Left renal pelvis (tissue), 4 donors: Measurements from ENCODE around the gene HOXD8. TPM values are rescaled to one million over a fixed set of nuclear protein-coding genes. Genes with fewer than 3 reads are reported as not detected.
A peak's percentile ranks its signal among the peaks of the same experiment; 100 is the strongest.

Experiments used
- DNase-seq, 4 donors: peaks; one replicate each; pipeline ENCODE4 v3.0.0-alpha.2; 2013; ENCODE audit warnings: low read depth in 4 of 4, low spot score in 3 of 4
- polyA plus RNA-seq, 4 donors: library from polyadenylated mRNA; unstranded; fragments of 120-200 nt; gene quantifications; one replicate each; pipeline ENCODE4 v1.2.1, GENCODE V29; 2013; ENCODE audit not compliant: insufficient read length in 4 of 4

The HOXD8 gene
- polyA plus RNA-seq, 4 donors = 42.2 to 245 (median 180) TPM

- DNase-seq = no peak
Measured at GRCh38 chr2:176169181-176169580, 39.7 kb downstream of the HOXD8 start.

DNA sequence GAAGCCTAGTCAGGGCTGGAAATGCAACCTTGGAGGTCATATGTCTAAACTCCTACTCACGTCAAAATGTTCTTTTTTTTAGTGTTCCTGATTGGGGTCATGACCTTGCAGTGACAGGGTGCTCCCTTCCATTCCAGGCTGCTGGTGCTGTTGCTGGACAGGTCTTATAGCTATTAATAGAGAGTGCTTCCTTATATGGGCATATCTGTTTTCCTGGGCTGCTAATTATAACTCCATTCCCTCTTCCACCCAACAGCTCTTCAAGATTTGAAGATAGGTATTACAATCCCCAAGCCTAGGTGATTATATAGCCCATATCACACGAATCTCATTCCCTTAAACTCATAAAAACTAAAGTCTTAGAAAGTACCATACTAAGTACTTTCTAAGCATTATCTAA lies 40.2 kb downstream of the HOXD8 start:
- DNase-seq = no peak

GRCh38 chr2:176170602-176171305 lies 41.2 kb downstream of the HOXD8 start:
- DNase-seq = no peak

DNA sequence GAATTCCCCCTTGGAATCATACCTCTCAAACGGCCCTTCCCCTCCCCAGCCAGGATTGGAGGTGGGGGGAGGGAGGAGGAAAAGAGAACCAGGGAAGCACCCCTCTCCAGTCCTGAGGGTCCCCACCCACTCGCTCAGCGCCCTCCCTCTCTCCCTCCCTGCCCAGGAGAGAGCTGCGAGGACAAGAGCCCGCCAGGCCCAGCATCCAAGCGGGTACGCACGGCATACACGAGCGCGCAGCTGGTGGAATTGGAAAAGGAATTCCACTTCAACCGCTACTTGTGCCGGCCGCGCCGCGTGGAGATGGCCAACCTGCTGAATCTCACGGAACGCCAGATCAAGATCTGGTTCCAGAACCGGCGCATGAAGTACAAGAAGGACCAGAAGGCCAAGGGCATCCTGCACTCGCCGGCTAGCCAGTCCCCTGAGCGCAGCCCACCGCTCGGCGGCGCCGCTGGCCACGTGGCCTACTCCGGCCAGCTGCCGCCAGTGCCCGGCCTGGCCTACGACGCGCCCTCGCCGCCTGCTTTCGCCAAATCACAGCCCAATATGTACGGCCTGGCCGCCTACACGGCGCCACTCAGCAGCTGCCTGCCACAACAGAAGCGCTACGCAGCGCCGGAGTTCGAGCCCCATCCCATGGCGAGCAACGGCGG lies 42.0 kb downstream of the HOXD8 start:
- DNase-seq = no peak

GRCh38 chr2:176172007-176172894 lies 42.7 kb downstream of the HOXD8 start:
- DNase-seq = no peak

GRCh38 chr2:176172895-176173566 lies 43.5 kb downstream of the HOXD8 start:
- DNase-seq = no peak

DNA sequence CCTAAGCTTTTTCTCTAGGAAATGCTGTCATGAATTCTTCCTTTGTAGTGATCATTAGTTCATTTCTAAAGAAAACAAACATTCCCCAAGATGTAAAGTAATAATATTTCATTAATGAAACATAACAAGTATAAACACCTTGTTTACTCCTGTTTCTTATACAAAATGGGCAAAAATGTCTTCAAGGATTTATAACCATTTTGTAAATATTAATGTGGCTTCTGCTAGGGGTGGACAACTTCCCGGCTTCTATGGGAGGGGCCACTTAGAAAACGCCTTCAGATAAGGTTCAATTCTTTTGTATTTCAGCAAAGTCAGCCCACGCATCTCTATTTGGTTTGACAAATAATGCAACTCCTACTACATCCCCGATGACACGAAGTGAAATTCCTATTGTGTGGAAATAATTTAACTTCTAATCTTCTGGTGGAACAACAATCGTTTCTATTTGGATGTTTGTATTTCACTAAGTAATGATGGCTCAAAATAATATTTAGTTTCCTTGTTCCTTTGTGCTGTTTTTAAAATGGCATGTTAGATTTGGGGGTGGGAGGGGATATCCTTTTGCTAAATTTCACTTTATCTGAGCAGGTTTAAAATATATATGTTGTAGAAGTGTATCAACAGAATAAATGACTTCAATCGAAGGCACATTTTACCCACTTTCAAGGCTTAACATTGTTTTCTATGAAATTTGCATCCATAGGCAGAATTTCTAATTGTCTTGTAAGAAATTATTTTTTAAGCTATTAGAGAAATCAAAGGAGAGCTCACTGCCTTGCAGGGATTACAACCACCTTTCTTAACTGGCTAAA lies 44.3 kb downstream of the HOXD8 start:
- DNase-seq = no peak

GRCh38 chr2:176174382-176174823 lies 44.9 kb downstream of the HOXD8 start:
- no peak for DNase-seq

GRCh38 chr2:176174824-176175708 lies 45.6 kb downstream of the HOXD8 start:
- peak in 1 of 4 donors; percentile 87 for DNase-seq

DNA sequence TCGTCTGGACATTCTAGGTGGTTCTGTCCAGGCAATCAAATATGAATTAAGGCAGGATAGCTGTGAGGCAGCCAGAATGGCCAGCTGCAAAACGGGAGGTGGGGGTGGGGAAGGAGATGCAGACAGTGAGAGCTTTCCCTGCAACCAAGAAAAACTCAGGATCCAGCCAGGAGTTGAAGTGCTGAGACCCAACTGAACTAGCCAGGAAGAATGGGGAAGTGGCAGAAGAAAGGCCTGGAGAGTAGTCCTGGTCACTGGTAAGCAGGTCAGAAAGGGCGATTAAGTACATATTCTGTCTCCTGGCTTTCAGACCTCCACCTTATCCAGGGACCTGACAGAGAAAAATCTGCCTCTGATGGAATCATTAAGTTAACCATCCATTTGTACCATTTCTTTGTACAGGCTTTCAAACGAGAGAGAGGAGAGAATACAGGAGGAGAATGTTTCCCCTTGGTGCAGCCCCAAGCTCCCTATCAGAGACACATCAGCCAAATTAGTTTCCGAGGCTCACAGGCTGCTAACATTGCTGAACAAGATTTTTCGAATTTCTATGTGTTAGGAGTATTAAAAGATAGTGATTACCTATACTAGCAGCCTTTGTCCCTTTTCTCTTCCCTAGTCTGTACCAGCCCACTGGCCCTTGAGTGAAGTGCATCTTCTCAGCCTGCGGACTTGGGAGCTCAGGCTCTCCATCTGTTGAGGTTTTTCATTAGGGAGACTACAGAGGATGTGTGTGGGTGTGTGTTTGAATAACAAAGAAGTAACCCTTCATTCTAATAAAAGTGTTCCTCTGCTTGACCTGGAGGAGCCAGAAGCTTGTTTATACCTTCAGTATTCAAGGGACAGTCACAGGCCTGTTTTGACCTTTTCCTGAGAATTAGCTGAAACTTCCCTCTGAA lies 46.5 kb downstream of the HOXD8 start:
- DNase-seq = no peak

GRCh38 chr2:176177580-176178037 lies 48.1 kb downstream of the HOXD8 start:
- DNase-seq = no peak

DNA sequence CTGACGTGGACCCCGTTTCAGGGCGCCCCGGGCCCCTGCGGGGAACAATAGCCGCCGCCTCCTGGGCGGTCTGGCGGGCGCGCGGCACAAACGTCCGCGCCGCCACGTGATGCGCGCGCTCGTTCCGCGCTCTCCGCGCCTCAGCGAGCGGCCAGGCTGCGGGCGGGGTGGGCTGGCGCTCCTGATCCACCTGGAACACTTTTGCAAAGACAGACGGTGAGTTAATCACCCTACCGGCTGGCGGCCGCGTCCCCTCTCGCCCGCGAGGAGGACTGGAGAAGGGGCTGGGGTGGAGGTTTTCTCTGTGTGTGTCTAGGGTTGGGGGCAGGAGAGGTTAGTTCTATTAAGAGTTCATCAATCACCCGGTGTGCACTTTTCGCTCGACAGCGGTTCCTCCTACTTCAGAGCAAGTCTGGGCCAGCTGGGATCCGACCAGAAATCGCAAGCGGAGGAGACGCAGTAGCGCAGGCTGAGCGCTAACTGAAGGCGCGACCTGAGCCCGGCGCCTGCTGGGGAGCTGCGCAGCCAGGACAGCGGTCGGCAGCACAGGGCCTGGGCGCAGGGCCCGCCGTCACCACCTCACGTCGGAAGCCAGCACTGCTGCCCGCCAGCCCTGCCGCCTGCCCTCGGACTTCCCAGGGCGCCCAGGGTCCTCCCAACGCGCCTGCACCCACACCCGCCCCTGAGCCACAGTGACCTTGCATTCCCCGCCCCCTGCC lies 48.7 kb downstream of the HOXD8 start:
- no peak for DNase-seq

- no peak for DNase-seq
Measured at GRCh38 chr2:176178757-176179295, 49.3 kb downstream of the HOXD8 start.

DNA sequence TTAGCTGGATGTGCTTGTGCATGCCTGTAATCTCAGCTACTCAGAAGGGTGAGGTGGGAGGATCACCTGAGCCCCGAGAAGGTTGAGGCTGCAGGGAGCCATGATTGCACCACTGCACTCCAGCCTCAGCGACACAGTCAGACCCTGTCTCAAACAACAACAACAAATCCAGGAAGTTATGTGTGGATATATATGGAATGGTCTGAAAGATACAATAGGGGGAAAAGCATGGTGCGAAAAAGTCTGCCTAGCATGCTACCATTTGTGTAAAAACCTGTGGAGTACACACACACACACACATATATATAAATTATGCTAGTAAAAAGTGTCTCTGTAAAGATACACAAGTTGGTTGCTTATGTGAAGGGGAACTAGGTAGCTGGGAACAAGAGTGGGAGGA lies 52.0 kb downstream of the HOXD8 start:
- no peak for DNase-seq
